NCI-H748 treated with DMSO at 0.1 percent for 48 hours (cell line): Measurements from ENCODE around the gene PCDH1.
"Not testable (repeated sequence)": the region's sequence is repeated elsewhere in the genome, so short reads cannot be mapped to it uniquely, and the experiment has no call there.

ENCODE experiments used
- DNase-seq: peaks from one replicate; lab custom pipeline; 2025; lab: John Stamatoyannopoulos, UW

Gene PCDH1

DNA sequence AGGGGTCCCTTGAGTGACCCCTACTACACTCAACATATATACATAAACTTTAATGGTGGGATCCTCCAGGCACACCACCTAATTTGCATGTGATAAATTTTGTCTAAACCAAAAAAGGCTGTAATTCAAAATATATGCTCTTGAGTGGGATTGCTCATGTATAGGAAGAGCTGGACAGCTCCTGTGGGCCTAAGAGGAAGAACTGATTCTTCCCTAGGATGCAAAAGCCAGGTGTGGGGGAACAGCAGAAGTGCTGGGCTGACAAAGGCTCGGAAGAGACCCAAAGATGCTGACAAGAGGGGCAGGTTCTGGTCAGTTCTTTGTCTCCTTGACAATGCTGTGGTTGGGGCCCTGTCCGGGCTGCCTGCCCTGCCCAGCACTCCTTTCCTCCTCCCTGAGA is 43.9 kb downstream of the PCDH1 start:
- DNase-seq, result no peak

- DNase-seq, result no peak
Observed at GRCh38 chr5:141832131-141832530, 46.1 kb downstream of the PCDH1 start.

DNA sequence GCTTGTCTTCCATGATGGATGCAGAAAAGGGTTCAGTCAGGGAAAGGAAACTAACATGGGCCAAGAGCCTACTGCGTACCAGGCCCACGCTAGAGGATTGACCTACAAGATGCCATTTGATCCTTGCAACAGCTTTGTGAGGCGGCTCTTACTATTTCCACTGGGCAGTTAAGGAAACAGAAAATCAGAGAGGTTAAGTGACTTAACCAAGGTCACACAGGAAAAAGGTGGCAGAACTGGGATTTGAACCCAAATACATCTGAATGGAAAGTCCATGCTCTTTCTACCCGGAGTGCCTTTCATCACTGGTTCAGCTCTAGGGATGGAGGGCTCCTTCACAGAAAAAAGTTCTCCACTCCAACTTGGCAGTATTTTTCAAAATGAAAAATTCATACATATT is 50.0 kb downstream of the PCDH1 start:
- no peak for DNase-seq

- DNase-seq, result no peak
Observed at GRCh38 chr5:141826674-141827073, 51.5 kb downstream of the PCDH1 start.

GRCh38 chr5:141825791-141826560 is 52.2 kb downstream of the PCDH1 start:
- DNase-seq, result no peak

- DNase-seq, result no peak
Observed at GRCh38 chr5:141825241-141825671, 53.0 kb downstream of the PCDH1 start.

DNA sequence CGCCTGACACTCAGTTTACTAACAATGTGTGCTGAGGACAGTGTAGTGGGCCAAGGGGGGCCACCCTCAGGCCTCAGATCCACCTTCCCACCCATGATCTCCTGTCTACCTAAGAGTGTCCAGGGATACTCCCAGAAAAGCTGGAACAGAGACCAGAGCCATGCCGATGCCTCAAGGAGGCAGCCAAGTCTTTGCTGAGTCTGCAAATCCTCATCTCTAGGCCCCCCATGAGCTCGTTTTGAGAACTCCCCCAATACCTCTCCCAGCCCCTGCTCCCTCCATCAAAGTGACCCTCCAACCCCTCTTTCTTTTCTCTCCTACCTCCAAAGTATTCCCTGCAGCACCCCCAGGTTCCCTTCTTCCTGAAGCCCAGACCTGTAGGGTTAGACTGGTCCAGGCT is 53.5 kb downstream of the PCDH1 start:
- DNase-seq, result no peak

DNA sequence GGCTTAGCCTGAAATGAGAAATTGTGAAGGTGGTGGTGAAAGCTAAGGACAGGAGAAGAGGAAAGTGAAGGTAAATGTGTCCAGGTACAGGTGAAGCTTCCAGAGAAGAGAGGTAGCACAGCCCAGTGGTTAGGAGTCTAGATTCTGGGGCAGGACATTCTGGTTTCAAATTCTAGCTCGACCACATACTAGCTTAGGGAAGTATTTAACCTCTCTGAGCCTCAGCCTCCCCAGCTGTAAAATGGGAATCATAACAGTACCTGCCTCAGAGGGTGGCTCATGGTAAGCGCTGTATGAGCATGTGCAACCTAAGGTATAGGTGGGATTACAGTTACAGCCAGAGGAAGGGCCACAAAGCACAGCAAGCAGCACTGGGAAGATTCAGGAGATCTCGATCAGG is 55.2 kb downstream of the PCDH1 start:
- no peak for DNase-seq

DNA sequence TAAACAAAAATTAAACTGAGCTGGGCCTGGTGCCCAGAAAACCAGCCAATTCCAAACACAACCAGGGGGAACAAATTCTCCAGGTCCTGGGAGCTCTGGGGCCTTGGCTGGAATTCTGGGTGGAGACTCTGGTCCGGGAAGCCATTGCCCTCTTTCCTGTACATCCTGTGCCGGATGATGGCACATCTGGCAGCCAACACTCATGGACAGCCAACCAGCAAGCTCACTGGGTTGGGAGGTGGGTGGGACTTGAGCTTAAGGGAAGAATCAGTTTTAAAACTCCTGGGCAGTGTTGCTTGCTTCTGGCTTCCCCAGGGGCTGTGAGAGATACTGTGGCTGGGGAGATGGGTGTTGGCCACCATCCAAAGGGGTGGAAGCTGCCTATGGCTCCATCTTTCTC is 56.1 kb downstream of the PCDH1 start:
- no peak for DNase-seq

DNA sequence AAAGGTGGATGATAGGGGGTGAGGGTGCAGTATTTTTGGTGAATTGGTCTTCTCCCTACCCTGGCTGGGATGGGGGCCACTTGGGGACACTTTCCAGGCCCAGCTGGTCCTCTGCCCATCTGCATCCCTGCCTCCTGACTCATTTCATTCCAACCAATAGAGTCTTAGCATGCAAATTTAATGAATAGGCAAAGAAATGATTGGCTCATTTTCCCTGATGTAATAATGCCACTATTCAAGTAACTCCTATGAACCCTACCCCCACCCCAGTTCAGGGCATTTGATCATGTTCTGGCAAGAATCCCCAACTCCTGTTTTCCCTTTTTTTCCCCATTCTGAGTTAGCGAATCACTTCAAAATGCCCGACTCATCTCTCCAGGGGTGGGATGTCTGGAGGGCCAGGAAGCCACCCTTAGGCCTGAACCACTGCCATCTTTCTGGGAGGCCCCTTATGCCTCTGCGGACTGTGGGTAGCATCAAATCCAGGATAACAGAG is 56.7 kb downstream of the PCDH1 start:
- DNase-seq, result no peak

GRCh38 chr5:141820686-141821085 is 57.5 kb downstream of the PCDH1 start:
- not testable (repeated sequence) for DNase-seq

- no peak for DNase-seq
Observed at GRCh38 chr5:141817631-141818030, 60.6 kb downstream of the PCDH1 start.

GRCh38 chr5:141816598-141817399 is 61.4 kb downstream of the PCDH1 start:
- DNase-seq, result no peak

DNA sequence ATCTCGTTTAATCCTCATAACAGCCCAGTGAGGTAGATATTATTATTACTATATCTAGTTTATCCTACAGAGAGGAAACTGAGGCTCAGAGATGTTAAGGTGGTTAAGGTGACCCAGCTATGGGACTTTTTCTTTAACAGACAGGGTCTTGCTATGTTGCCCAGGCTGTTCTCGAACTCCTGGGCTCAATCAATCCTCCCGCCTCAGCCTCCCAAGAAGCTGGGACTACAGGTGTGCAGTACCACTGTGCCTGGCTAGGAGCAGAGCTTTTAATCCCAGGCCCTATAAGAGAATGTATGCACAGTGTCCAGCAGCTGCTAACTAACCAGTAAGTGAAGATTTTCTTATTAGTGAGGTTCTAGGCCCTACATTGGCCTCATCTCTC is 62.4 kb downstream of the PCDH1 start:
- DNase-seq, result no peak

- DNase-seq, result no peak
Observed at GRCh38 chr5:141815051-141815795, 63.0 kb downstream of the PCDH1 start.

- no peak for DNase-seq
Observed at GRCh38 chr5:141814064-141814964, 63.9 kb downstream of the PCDH1 start.

- DNase-seq, result no peak
Observed at GRCh38 chr5:141812512-141812911, 65.7 kb downstream of the PCDH1 start.

DNA sequence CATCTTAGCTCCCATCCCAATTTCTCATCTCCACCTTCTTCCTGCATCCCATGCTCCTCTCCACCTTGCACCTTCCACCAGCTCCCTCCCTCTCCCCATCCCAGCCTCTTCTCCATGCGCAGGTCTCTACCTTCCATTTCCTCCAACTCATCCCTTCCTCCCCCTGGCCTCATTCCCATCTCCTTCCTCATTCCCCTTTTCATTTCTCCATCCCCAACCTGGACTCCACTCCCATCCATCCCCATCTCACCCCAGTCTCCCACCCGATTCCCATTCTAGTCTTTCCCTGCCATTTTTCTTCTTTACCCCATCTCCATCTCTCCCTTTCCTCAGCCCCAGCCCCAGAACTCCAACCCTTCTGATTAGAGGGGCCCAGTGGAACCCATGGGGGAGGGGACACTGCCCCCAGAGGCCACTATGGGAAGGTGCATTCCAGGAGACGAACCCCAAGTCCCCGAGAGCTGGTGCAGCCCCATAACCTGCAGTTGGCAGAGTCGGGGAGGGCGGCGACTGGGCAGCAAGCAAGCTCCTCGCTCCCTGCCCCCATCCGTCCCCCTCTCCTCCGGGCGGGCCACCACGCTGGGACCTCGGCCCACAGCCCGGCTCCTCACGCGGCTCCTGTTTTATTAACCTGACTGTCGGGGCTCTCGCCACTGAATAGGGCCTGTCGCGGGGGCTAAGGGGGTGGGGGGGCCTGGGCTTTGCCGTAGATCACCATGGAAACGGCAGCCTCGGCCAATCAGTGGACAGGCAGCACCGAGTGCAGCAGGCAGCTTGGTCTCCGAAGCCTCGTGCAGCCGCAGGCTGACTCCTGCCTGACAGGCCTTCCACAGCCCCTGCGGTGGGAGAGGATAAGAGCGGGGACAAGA is 66.7 kb downstream of the PCDH1 start:
- no peak for DNase-seq

DNA sequence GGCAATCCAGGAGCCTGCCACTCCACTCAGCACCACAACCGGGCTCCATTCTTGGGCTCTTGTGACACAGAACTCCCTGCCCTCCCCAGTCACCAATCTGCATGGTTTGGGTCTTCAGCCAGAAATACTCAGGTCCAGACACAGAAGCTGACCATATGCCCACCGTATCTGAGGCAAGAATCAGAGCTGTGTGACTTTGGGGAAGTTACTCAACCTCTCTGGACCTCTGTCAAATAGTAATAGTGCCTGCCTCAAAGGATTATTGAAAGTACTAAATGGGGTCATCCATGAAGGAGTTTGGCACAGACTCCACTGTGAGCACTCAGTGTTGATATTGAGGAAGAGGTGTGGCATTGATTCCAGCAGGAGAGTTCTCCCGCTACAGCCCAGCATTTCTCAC is 67.5 kb downstream of the PCDH1 start:
- no peak for DNase-seq

- DNase-seq, result no peak
Observed at GRCh38 chr5:141809380-141810096, 68.7 kb downstream of the PCDH1 start.
